Cardiac muscle cell (in vitro differentiated cells and primary cell): ENCODE results near the gene CRYBG1. TPM values are rescaled to one million over a fixed set of nuclear protein-coding genes. Genes with fewer than 3 reads are reported as not detected.

Experiments used
- DNase-seq, 2 donors: peaks; one replicate each; pipeline versions ENCODE4 v3.0.0 to v3.0.0-alpha.2; 2010 to 2017; ENCODE audit warnings: low read depth in 1 of 2, low spot score in 1 of 2
- H3K27ac ChIP-seq: fragments of 200-600 bp; sonication (generic); 2 replicates; pipeline ENCODE4 v1.5.1; 2016
- H3K27me3 ChIP-seq: fragments of 200-600 bp; sonication (generic); 2 replicates; pipeline ENCODE4 v1.6.0; 2016; ENCODE audit warnings: control low read depth
- H3K36me3 ChIP-seq: fragments of 200-600 bp; sonication (generic); 2 replicates; pipeline ENCODE4 v1.5.1; 2016; ENCODE audit warnings: control low read depth
- H3K4me1 ChIP-seq: fragments of 200-600 bp; sonication (generic); 2 replicates; pipeline ENCODE4 v1.8.1; 2017; ENCODE audit warnings: low read depth, mild to moderate bottlenecking, mixed run types
- H3K4me3 ChIP-seq: fragments of 200-600 bp; sonication (generic); 2 replicates; pipeline ENCODE4 v1.5.1; 2016; ENCODE audit warnings: mild to moderate bottlenecking
- H3K9me3 ChIP-seq: fragments of 200-600 bp; sonication (generic); 2 replicates; pipeline ENCODE4 v1.5.1; 2017; ENCODE audit warnings: low read depth, mild to moderate bottlenecking, control low read depth
- polyA plus RNA-seq: library from polyadenylated mRNA; unstranded; fragments of >200 nt; fragmentation: Nextera tagmentation; extraction: Ambion mirVana; gene quantifications from 2 replicates; pipeline ENCODE4 v1.2.1, GENCODE V29; 2016
- total RNA-seq: library from RNA; depleted of rRNA; stranded (reverse); fragments of >200 nt; gene quantifications from 2 replicates; pipeline ENCODE4 v1.2.3, GENCODE V29; 2016
- TF ChIP-seq, protein P1 (sequence below): IDR thresholded peaks from 2 replicates; pipeline ENCODE4 v1.5.1; 2012; ENCODE audit warnings: low read depth, mild to moderate bottlenecking, low read length

CRYBG1 gene
- total and polyA plus RNA-seq, 2 experiments from 2014 or later = 0.22 TPM; not detected in 1

DNA sequence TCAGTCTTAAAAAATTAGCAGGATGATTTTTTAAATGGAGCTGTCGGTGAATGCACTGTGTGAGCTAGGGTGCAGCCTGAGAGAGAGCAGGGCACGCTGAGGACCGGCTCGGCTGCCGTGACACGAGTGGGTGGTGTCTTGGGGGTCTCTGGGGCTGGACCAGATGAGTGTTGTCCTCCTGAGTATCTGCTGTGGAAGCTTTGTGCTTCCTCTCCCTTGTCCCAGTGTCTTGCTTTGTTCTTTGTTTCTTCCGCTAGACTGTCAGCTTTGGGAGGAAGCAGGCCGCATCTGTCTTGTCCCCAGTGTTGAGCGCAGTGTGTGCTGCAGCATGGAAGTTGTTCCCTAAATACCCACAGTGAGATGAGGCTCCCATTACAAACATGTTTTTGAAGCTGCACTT, 179.4 kb downstream of the CRYBG1 start:
- TF ChIP-seq, protein P1, sequence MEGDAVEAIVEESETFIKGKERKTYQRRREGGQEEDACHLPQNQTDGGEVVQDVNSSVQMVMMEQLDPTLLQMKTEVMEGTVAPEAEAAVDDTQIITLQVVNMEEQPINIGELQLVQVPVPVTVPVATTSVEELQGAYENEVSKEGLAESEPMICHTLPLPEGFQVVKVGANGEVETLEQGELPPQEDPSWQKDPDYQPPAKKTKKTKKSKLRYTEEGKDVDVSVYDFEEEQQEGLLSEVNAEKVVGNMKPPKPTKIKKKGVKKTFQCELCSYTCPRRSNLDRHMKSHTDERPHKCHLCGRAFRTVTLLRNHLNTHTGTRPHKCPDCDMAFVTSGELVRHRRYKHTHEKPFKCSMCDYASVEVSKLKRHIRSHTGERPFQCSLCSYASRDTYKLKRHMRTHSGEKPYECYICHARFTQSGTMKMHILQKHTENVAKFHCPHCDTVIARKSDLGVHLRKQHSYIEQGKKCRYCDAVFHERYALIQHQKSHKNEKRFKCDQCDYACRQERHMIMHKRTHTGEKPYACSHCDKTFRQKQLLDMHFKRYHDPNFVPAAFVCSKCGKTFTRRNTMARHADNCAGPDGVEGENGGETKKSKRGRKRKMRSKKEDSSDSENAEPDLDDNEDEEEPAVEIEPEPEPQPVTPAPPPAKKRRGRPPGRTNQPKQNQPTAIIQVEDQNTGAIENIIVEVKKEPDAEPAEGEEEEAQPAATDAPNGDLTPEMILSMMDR = no peak
- Histone ChIP-seq H3K9me3 (no peaks in the 10 kb centered on the region), H3K27ac (no peak overlapping the region), H3K4me3 (no peak overlapping the region), H3K4me1 (no peaks in the 10 kb centered on the region), H3K27me3 (no peaks in the 10 kb centered on the region), H3K36me3 (no peaks in the 10 kb centered on the region)
- DNase-seq = no peak

DNA sequence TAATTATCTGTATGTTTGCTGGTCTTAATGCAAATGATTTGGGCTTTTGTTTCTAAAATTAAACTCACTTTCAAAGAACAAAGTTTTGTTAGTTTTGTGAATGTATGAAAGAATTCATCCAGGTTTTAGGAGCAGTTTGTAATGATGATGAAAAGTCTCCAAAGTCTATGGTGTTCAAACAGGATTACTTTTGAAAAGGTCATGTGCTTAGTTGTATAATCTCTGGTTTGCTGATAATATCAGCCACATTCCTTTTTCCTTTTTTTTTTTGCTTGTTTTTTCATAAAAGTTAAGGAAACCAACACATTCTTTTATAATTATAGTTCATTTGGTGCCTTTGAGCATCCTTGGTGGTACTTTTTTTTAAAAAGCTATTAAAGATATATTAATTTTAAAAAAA, 179.9 kb downstream of the CRYBG1 start:
- TF ChIP-seq, protein P1 = no peak
- no peak for DNase-seq
- no peaks in the 10 kb centered on the region for H3K36me3 ChIP-seq

DNA sequence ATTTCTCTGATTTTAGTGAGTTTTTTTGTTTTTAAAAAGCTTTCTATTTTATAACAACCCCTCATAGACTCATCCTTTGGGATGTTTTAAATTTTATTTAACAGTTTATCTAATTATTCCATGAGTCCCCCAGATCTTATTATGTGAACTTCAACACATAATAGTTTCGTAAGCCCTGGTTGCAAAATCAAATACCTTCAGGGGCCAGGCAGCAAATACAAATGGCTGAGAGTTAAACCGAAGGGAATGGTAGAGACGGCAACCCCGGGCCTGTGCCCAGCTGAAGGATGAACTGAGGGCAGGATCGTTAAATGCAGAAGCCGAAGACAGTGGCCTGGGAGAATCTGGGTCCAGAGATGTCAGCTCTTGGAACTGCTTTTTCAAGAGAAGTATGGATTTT, 180.4 kb downstream of the CRYBG1 start:
- H3K36me3 ChIP-seq = no peaks in the 10 kb centered on the region
- H3K4me3 ChIP-seq = no peak overlapping the region
- H3K27ac ChIP-seq = no peak overlapping the region
- no peaks in the 10 kb centered on the region for H3K9me3 ChIP-seq
- DNase-seq = peak in 1 of 2 donors; percentile 72
- TF ChIP-seq, protein P1 = no peak
- H3K4me1 ChIP-seq = no peaks in the 10 kb centered on the region
- no peaks in the 10 kb centered on the region for H3K27me3 ChIP-seq

More for the DNA sequence above, 179.9 kb downstream of the CRYBG1 start:
- Histone ChIP-seq H3K9me3 (no peaks in the 10 kb centered on the region), H3K27ac (no peak overlapping the region), H3K27me3 (no peaks in the 10 kb centered on the region), H3K4me3 (no peak overlapping the region), H3K4me1 (no peaks in the 10 kb centered on the region)

DNA sequence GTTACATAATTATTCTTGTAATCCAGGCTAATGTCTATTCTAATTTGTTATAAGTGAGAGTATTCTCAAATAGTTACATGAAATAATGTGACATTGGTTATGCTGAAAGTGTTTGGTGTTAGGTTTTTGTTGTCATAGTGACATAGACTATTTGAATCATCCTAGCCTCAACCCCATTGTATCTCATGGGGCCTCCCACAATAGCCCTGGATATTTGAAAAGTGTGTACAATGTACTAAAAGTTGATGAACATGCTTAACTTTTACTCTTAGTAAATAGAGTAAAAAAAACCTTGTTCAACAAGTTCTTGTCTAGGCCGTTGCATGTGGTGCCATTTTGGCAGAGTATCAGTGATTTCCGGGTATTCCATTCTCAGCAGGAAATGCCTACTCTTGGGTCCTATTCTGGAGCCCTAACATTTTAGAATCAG, 185.8 kb downstream of the CRYBG1 start:
- Histone ChIP-seq H3K4me3 (no peak overlapping the region), H3K36me3 (no peaks in the 10 kb centered on the region), H3K27ac (no peak overlapping the region), H3K4me1 (peaks cover 9% of the 10 kb centered on the region), H3K27me3 (no peaks in the 10 kb centered on the region), H3K9me3 (no peaks in the 10 kb centered on the region)
- peak in 1 of 2 donors; percentile 43 for DNase-seq
- TF ChIP-seq, protein P1 = no peak

DNA sequence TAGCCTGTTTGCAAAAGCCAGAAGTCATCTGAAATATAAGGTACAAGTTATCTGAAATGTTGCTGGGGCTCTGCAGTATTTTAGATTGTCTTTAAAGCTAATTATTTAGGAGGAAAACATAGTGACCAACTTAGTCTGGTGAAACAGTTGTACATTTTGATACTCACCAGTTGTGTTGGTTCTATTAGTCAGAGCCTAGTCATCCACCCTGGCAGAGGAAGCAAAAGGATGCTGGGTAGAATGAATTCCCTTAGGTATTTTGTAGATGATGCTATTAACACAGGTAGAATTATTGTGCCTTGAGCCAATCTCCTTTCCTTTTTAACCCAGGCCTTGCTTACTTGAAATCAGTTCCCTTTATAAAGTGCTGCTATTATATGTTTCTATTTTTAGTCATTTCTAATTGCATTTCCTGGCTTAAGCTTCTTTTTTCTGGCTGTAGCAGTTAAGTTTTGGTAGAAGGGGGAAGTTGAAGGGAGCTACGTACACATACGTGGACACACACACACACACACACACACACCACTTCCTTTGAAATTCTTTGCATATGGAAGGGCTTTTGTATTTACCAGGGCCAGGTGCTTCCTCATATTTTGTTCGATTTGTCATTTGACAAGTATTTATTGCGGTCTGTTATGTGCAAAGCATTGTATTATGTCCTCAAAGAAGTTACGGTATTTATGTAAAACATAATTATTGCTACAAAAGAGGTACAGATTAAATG, 186.3 kb downstream of the CRYBG1 start:
- TF ChIP-seq, protein P1 = no peak
- no peaks in the 10 kb centered on the region for H3K9me3 ChIP-seq
- H3K36me3 ChIP-seq = no peaks in the 10 kb centered on the region
- no peak overlapping the region for H3K4me3 ChIP-seq
- H3K27ac ChIP-seq = no peak overlapping the region
- DNase-seq = peak in 1 of 2 donors; percentile 69
- no peaks in the 10 kb centered on the region for H3K27me3 ChIP-seq
- peaks cover 9% of the 10 kb centered on the region for H3K4me1 ChIP-seq
